Mononuclear cell (primary cell): ENCODE results near the gene GPS1. TPM values are rescaled to one million over a fixed set of nuclear protein-coding genes. Genes with fewer than 3 reads are reported as not detected.

Experiments used
- H3K27me3 ChIP-seq: 2 replicates; pipeline ENCODE4 v1.6.0; 2011; ENCODE audit warnings: low read length, control low read depth; ENCODE audit not compliant: insufficient read depth
- H3K4me1 ChIP-seq: 2 replicates; pipeline ENCODE4 v1.5.1; 2011; ENCODE audit warnings: mild to moderate bottlenecking, low read length, control low read depth; ENCODE audit not compliant: insufficient read depth
- H3K4me3 ChIP-seq: 2 replicates; pipeline ENCODE4 v1.5.1; 2011; ENCODE audit warnings: mild to moderate bottlenecking, low read length, moderate library complexity
- H3K9me3 ChIP-seq: 2 replicates; pipeline ENCODE4 v1.5.1; 2011; ENCODE audit warnings: low read depth, mild to moderate bottlenecking, control low read depth, low read length
- total RNA-seq: library from RNA; depleted of rRNA; stranded (reverse); fragments of >200 nt; gene quantifications from one replicate; pipeline ENCODE4 v1.2.3, GENCODE V29; 2012

GPS1 gene
- total RNA-seq, 1 donor = 47.4 TPM

DNA sequence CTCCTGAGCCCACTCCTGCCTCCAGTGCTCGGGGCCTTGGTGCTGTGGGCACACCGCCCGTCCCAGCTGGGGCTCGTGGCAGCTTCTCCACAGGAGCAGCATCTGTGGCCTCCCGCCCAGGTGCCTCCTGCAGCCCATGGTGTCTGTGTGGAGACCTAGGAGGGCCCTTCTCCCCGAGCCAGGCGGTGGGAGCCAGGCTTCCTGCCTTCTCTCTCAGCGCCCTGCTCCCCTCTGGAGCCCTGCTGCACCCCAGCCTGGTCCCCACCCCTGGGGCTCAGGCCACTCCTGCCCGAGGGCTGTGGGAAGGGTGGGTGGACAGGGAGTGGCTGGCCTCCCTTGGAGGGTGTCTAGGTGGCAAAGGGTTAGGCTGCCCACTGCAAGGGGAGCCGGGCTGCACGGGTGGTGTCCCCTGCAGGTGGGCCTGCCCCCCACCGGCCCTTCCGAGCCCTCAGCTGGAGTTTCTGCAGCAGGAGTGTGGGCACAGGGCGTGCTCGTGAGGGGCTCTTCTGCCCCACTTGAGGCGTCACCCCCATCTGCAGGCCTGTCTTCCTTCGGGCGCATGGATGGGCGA is 40.0 kb upstream of the GPS1 start:
- Histone ChIP-seq H3K4me1 (no peaks in the 10 kb centered on the region), H3K9me3 (no peaks in the 10 kb centered on the region), H3K4me3 (no peak overlapping the region), H3K27me3 (no peaks in the 10 kb centered on the region)

DNA sequence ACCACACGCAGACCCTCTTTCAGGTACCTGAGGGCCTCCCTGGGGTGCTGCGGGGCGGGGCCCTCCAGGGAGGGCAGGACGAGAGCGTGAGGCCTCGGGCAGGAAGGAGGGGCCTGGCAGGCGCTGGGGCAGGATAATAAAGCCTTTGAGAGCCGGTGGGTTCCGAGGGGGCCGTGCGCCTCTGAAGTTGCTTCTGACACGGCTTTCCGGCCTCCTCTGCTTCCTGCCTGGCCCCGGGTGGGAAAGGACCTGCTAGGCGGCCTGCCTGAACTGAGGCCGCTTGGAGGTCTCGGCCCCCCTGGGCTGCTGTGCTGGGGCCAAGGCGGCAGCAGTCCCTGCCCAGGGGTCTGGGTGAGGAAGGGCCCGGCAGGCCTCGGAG is 39.4 kb upstream of the GPS1 start:
- H3K4me3 ChIP-seq = no peak overlapping the region
- H3K9me3 ChIP-seq = no peaks in the 10 kb centered on the region
- H3K27me3 ChIP-seq = no peaks in the 10 kb centered on the region
- H3K4me1 ChIP-seq = no peaks in the 10 kb centered on the region

DNA sequence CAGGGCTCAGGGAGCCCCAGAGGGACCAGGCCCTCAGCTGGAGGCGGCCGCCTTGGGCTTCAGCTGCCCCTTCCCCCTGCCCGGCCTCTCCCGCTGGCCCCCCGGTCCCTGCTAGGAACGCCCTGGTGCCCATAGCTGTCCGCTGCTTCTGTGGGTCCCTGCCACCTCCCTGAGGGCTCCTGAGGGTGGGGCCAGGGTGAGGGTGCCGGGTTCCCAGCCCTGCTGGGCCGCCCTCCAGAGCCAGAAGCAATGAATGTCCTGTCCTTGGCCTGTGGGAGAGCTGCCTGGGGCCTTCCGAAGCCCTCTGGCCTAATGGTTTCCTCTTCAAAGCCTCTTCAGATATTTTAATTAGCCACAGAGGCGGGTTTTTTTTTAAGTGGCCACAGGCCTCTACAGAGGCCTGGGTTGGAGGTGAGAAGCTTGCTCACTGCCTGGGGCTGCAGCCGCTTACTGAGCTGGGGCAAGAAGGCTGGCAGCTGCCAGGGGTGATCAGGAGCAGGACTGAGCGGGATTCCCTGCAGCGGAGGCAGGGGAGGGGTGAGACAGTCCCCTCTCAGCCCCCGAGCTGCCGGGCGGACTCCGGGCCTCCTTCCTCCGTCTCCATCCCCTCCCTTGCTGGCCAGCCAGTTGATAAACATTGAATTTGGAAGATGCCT is 38.9 kb upstream of the GPS1 start:
- Histone ChIP-seq H3K4me3 (no peak overlapping the region), H3K9me3 (no peaks in the 10 kb centered on the region), H3K4me1 (no peaks in the 10 kb centered on the region), H3K27me3 (no peaks in the 10 kb centered on the region)

DNA sequence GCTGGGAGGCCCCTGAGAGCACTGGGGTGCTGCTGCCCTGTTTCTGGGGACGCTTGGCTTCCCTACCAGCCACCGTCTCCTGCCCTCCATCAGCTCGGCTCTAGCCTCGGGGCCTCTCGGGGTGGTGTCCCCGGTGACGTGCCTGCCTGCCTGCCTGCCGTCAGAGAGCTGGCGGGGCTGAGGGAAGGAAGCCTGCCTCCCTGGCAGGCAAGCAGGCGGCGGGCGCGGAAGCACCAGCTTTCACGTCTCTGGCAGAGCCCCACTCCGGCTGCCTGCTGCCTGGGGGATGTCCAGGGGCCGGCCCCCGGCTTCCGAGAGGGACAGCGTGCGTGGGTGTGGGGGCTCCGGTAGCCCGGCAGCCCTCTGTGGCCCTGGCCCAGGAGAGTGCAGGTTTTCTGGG is 38.4 kb upstream of the GPS1 start:
- Histone ChIP-seq H3K4me1 (no peaks in the 10 kb centered on the region), H3K9me3 (no peaks in the 10 kb centered on the region), H3K27me3 (no peaks in the 10 kb centered on the region), H3K4me3 (no peak overlapping the region)

DNA sequence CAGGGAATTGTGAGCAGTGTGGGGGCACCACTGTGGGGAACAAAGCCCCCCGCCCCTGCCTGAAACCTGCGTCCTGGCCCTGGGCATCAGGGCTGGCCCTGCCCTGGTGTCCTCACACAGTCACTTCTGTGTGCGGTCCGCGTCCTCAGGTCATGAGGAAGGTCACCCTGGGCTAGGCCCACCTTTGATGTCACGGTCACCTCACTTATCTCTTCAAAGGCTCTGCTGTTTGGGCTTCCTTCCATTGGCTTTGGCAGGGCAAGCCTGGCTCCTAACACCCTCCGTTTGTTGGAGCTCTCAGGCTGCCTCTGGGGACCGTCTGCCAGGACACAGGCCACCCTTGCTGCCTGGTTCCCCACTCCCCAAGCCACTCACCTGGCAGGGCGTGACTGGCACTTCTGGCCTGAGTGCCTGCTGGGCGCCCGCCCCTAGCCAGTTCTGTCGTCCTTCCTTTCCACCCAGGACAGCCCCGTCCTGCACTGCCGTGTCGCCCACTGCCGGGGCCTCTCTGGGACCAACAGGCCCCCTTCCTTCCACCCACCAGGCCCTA is 37.9 kb upstream of the GPS1 start:
- H3K27me3 ChIP-seq = no peaks in the 10 kb centered on the region
- H3K4me1 ChIP-seq = no peaks in the 10 kb centered on the region
- H3K9me3 ChIP-seq = no peaks in the 10 kb centered on the region
- H3K4me3 ChIP-seq = no peak overlapping the region

DNA sequence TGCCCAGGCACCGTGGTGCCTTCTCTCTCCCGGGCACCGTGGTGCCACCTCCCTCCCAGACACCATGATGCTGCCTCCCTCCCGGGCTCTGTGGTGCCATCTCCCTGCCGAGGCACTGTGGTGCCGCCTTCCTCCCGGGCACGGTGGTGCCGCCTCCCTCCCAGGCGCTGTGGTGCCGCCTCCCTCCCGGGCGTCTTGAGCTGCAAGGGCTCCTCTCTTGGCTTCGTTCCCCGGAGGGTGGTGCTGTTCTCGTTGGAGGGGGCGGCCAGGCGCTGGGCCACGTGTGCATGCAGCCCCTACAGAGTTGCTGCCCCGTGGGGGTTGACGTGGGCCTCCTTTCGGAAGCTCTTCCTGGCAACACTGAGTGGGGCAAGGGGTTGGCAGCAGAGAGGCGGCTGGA is 37.3 kb upstream of the GPS1 start:
- Histone ChIP-seq H3K4me1 (no peaks in the 10 kb centered on the region), H3K9me3 (no peaks in the 10 kb centered on the region), H3K4me3 (no peak overlapping the region), H3K27me3 (no peaks in the 10 kb centered on the region)

DNA sequence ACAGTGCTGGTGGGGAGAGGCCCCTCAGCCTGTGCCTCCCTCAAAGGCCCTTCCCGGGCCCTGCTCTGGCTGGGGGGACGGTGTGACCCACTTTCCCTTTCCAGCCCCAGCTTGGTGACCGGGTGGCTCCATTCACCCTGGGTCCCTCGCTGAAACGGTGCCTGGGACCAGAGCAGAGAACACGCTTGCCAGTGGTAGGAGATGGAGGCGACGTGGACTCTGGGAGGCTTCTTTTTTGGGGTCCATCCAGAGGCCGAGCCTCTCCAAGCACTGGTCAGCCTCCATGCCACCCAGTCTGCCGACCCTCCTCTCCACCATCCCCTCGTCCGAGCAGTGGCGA is 36.8 kb upstream of the GPS1 start:
- Histone ChIP-seq H3K4me1 (no peaks in the 10 kb centered on the region), H3K27me3 (no peaks in the 10 kb centered on the region), H3K9me3 (no peaks in the 10 kb centered on the region), H3K4me3 (no peak overlapping the region)

DNA sequence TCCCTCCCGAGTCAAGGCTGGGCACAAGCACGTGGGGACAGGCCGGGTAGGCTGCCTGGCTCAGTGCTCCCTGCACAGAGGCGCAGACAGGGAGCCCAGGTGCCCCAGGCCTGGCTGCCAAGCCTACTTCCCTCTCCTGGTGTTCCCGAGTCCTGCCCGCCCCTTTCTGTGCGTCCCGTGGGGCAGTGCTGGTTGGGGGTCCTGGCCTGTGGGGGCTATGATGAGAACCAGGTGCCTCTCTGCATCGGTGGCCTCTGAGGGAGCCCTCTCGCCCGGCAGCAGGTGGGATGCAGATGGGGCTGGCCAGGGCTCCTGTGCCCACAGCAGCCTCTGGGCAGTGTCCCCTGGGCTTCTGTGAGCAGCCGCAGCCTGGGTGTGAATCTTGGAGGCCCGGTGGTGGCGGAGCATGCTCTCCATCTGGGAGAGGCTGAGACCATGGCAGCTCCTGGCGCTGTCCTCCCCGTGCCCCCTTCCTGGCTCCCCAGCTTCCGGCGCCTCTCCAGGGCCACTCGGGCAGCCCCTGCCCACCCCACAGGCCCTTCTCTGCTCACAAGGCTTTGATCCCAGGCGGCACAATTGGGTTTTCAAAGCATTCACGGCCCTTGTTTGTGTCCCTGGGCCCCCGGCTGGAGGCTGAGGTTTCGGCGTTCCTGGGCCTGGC is 36.3 kb upstream of the GPS1 start:
- H3K4me3 ChIP-seq = no peak overlapping the region
- no peaks in the 10 kb centered on the region for H3K9me3 ChIP-seq
- no peaks in the 10 kb centered on the region for H3K4me1 ChIP-seq
- no peaks in the 10 kb centered on the region for H3K27me3 ChIP-seq

DNA sequence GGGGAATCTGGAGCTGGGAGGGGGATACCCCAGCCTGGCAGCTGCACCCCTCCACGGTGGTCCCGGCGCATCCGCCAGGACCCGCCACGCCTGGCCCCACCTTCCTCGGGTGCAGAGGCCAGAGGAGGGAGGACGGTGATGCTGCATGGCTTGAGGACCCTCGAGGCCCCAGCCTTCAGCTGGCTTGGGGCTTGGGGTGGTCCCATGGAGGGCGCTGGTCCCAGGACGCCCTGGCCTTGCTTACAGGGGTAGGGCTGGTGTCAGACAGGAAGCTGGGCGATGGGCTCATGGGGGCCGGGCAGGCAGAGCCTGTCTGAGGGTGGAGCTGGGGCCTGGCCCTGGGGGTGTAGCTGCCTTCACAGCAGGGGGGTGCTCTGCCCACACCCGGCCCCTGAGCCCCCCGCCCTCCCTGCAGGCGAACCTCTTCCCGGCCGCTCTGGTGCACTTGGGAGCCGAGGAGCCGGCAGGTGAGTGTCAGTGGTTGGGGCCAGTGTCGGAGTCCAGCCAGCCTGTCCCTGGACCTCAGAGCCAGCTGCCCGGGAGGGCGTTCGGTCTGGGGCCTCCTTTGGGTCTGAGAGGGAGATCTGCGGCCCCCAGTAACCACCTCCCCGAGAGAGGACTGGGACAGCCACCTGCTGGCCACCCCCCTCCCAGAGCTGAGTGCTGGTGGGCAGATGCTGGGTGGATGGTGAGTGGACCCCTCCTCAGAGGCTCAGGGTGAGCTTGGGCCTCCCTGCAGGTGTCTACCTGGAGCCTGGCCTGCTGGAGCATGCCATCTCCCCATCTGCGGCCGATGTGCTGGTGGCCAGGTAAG is 35.4 kb upstream of the GPS1 start:
- Histone ChIP-seq H3K27me3 (no peaks in the 10 kb centered on the region), H3K9me3 (no peaks in the 10 kb centered on the region), H3K4me3 (no peak overlapping the region), H3K4me1 (peaks cover 6% of the 10 kb centered on the region)

DNA sequence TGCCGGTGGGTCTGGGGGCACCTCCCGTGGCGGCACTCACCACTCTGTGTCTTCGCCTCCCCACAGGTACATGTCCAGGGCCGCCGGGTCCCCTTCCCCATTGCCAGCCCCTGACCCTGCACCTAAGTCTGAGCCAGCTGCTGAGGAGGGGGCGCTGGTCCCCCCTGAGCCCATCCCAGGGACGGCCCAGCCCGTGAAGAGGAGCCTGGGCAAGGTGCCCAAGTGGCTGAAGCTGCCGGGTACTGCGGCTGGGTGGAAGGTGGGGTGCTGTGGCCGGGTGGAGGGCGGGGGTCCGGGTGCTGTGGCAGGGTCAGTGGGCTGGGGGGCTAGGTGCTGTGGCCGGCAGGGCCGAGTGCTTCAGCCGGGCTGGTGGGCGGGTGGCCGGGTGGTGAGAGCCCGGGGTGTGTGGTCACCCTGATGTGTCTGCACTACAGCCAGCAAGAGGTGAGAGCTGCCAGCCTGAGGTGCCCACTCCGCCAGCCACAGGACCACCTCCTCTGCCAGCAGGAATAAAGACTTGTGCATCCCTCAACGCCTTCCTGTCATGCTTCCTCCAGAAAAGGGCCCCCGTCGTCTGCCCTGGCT is 34.7 kb upstream of the GPS1 start:
- H3K27me3 ChIP-seq = no peaks in the 10 kb centered on the region
- H3K4me1 ChIP-seq = peaks cover 13% of the 10 kb centered on the region
- no peaks in the 10 kb centered on the region for H3K9me3 ChIP-seq
- H3K4me3 ChIP-seq = no peak overlapping the region

DNA sequence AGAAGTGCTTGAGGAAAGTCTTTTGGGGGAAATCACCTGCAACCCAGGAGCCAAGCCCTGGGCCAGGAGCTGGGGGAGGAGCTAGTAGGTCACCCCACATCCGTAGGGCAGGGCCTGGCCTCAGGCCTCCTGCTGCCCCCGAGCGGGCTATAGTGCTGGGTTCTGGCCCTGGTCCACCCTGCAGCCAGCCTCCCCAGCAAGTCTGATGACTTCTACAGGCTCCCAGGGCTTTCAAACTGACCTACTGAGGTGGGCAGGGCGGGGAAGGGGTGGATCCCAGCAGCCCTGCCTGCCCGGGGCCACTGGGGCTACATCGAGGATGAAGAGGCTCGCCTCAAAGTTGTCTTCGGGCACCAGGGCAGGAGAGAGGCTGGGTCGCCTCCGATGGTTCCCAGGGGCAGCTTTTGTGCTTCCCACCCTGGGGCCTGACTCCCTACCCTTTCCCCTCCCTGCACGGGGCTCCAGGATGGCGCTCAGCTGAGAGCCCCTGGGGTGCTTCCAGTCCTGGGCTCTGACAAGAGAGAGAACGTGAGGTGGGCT is 34.0 kb upstream of the GPS1 start:
- Histone ChIP-seq H3K27me3 (no peaks in the 10 kb centered on the region), H3K4me3 (no peak overlapping the region), H3K4me1 (peaks cover 17% of the 10 kb centered on the region), H3K9me3 (no peaks in the 10 kb centered on the region)

DNA sequence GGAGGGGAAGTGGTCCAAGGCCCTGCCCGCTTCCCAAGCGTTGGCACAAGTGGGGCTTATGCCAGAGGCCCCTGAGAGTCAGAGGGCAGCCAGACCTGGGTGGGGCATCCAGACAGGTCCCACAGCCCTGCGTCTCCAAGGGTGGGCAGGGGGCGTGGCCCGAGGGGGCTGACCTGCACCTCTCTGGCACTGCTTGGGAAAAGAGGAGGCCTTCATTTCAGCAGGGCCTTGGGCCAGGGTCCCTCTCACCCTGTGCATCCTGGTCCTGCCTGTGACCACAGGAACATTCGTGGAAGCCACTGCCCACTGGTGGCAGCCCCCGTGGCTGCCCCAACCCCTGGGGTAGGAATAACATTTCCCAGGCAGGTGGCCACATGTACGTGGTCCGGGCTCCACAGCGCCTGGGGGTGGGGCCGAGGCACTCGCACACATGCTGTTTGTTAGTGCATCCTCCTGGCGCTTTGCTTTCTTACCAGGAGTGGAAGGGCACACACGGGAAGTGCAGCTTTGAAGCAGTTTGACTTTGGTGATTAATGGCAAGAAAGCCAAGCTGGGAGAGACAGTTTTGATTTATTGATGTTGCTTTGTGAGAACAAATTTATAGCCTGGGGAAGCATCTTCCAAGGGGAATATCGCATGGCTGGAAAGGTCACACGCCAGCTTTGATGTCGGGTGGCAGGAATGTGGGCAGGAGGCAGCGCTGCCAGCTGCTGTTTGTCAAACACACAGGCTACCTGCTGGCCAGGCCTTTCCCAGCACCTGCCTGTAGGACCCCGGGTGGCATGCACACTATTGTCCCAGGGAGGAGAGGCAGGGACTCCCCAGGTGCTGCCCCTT is 33.3 kb upstream of the GPS1 start:
- no peaks in the 10 kb centered on the region for H3K9me3 ChIP-seq
- no peak overlapping the region for H3K4me3 ChIP-seq

DNA sequence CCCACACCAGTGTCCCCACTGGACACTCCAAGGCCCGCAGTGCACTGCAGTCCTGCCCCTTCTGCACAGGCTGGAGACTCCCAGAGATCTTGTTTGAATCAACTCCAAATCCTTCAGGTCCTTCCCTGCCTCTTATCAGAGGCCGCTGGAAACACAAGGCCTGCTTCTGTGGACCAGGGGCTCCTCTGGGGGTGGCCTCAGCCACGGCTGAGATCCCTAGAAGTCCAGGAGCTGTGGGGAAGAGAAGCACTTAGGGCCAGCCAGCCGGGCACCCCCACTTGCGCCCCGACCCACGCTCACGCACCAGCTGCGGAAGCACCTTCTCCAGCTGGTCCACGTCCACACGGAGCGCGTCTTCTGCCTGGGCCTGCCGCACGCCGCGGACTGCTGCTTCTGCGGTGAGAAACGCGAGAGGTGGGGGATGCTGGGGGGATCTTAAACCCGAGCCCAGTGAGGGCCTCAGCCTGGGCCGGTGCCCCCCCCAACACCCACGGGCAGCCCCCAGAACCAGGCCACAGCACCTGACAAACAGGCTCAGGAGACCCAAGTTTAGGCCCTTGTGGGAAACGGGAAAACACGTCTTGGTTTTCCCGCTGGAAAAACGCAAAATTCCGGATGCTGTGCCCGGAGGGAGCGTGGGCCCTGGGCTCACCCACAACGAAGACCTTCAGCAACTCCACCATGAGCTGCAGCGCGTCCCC is 32.6 kb upstream of the GPS1 start:
- Histone ChIP-seq H3K4me1 (peaks cover 25% of the 10 kb centered on the region), H3K4me3 (no peak overlapping the region), H3K27me3 (no peaks in the 10 kb centered on the region), H3K9me3 (no peaks in the 10 kb centered on the region)

More for the DNA sequence above, 33.3 kb upstream of the GPS1 start:
- Histone ChIP-seq H3K4me1 (peaks cover 17% of the 10 kb centered on the region), H3K27me3 (no peaks in the 10 kb centered on the region)
